Kidney glomerular epithelial cell (primary cell): Measurements from ENCODE around the gene PLD4.
"Not testable (repeated sequence)": the region's sequence is repeated elsewhere in the genome, so short reads cannot be mapped to it uniquely, and the experiment has no call there.

Source experiments
- DNase-seq: peaks from one replicate; lab custom pipeline; 2025; lab: John Stamatoyannopoulos, UW

PLD4 gene

GRCh38 chr14:104899781-104900180 lies 24.9 kb upstream of the PLD4 start:
- no peak for DNase-seq

GRCh38 chr14:104900639-104901512 lies 23.8 kb upstream of the PLD4 start:
- DNase-seq = no peak

- no peak for DNase-seq
These were observed 20.7 kb upstream of the PLD4 start for GRCh38 chr14:104903990-104904389.

GRCh38 chr14:104904650-104905578 lies 19.8 kb upstream of the PLD4 start:
- not testable (repeated sequence) for DNase-seq

- not testable (repeated sequence) for DNase-seq
These were observed 19.1 kb upstream of the PLD4 start for GRCh38 chr14:104905579-104905933.

GRCh38 chr14:104908303-104908702 lies 16.4 kb upstream of the PLD4 start:
- DNase-seq = no peak

- no peak for DNase-seq
These were observed 12.6 kb upstream of the PLD4 start for GRCh38 chr14:104912053-104912452.

- no peak for DNase-seq
These were observed 11.2 kb upstream of the PLD4 start for GRCh38 chr14:104913435-104913834.

- DNase-seq = no peak
These were observed 7.6 kb upstream of the PLD4 start for GRCh38 chr14:104917116-104917515.

- DNase-seq = no peak
These were observed 6.7 kb upstream of the PLD4 start for GRCh38 chr14:104917993-104918392.

GRCh38 chr14:104919152-104919992 lies 5.3 kb upstream of the PLD4 start:
- DNase-seq = not testable (repeated sequence)

GRCh38 chr14:104919993-104920315 lies 4.7 kb upstream of the PLD4 start:
- no peak for DNase-seq

GRCh38 chr14:104923640-104924420 lies 849 bp upstream of the PLD4 start:
- DNase-seq = no peak

GRCh38 chr14:104925214-104925854 lies 655 bp downstream of the PLD4 start:
- no peak for DNase-seq

- no peak for DNase-seq
These were observed 1.4 kb downstream of the PLD4 start for GRCh38 chr14:104925855-104926609.

- DNase-seq = no peak
These were observed 2.1 kb downstream of the PLD4 start for GRCh38 chr14:104926619-104927431.

- DNase-seq = no peak
These were observed 2.7 kb downstream of the PLD4 start for GRCh38 chr14:104927432-104927816.

- no peak for DNase-seq
These were observed 3.2 kb downstream of the PLD4 start for GRCh38 chr14:104927901-104928300.
